HG03139 (cell line): ENCODE results near the gene SH2D3A.
"Not testable (repeated sequence)": the region's sequence is repeated elsewhere in the genome, so short reads cannot be mapped to it uniquely, and the experiment has no call there.

ENCODE experiments used
- ATAC-seq: cut with Tn5 transposase; IDR thresholded peaks from one replicate; pipeline ENCODE4 v1.9.1; 2021; ENCODE audit not compliant: unreplicated experiment

Gene SH2D3A

GRCh38 chr19:6761053-6761676, 6.1 kb downstream of the SH2D3A start:
- ATAC-seq, result no peak

DNA sequence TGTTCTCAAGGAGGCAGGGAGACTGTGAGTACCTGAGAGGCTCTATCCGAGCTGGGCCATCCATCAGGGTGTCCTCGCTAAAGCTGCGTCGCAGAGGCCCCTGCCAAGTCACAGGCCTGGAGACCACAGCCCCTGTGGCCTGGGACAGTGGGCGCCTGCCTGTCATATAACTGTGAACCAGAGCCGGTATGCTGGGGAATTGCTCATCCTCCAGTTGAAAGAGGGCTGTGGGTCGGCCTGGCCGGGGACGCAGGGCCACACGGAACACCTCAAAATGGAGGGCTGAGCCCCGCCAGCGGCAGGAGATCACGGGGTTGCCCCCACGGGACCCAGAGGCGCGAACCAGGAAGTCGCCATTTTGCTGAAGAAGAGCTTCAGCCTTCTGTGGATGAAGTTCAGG, 6.6 kb downstream of the SH2D3A start:
- no peak for ATAC-seq

- ATAC-seq, result no peak
Measured at GRCh38 chr19:6754653-6755463, 12.4 kb downstream of the SH2D3A start.

GRCh38 chr19:6754136-6754535, 13.1 kb downstream of the SH2D3A start:
- no peak for ATAC-seq

- ATAC-seq, result peak; percentile 72
Measured at GRCh38 chr19:6753178-6754031, 13.8 kb downstream of the SH2D3A start.

- no peak for ATAC-seq
Measured at GRCh38 chr19:6752256-6753177, 14.7 kb downstream of the SH2D3A start.

GRCh38 chr19:6751189-6751588, 16.0 kb downstream of the SH2D3A start:
- ATAC-seq, result no peak

- no peak for ATAC-seq
Measured at GRCh38 chr19:6750062-6750461, 17.2 kb downstream of the SH2D3A start.

DNA sequence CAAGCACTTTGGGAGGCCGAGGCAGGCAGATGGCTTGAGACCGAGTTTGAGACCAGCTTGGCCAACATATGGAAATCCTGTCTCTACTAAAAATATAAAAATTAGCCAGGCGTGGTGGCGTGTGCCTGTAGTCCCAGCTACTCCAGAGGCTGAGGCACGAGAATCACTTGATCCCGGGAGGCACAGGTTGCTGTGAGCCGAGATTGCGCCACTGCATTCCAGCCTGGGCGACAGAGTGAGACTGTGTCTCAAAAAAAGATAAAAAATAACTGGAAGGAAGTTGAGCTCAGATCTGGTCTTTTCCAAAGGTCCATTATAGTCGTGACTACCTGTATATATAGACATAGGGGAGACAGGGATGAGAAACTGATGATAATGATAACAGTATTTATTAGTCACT, 18.7 kb downstream of the SH2D3A start:
- not testable (repeated sequence) for ATAC-seq

DNA sequence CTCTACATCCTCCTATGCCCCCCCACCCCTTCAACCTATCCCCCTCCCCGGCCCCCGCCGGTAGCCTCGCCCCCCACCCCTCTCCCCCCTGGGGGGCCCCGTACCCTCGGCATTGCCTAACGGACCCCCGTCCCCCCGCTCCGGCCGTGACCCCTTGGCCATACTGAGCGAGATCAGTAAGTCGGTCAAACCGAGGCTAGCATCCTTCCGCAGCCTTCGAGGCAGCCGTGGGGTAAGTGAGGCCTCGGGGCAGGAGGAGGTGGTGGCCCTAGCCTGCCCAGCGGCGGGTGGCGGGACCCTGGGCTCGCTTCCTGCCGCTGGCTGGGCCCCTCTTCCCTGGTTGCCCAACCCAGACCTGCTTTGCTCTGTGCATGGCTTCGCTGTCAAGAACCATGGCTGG, 21.3 kb downstream of the SH2D3A start:
- ATAC-seq, result no peak

DNA sequence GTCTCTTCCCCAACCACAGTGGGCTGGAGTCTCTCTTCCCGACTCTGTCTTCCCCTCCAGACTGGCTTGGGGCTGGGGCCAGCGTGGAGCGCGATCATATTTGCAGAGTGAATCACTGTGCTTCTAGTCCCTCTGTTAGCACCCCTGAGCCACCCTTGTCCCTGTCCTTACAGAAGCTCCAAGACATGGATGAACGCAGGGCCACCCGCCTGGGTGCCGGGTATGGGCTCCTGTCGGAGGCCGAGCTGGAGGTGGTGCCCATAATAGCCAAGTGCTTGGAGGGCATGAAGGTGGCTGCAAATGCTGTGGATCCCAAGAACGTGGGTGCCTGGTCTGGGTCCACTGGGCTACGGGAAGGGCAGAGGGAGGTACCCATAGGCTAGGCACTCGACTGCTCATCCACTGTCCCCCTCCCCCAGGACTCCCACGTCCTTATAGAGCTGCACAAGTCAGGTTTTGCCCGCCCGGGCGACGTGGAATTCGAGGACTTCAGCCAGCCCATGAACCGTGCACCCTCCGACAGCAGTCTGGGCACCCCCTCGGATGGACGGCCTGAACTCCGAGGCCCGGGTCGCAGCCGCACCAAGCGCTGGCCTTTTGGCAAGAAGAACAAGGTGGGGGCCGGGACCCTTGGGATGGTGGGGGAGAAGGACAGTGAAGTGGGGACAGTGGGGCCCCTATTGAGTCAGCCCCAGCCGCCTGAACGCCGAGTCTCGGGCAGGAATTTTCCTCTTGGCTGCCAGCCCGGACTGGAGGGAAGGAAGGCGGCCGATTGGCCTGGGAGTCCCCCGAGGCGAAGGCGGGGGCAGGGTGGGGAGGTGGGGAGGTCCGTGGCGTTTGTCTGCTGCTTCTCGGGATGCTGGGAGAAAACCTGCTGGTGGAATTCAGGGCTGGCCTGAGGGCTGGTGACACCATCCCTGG, 22.6 kb downstream of the SH2D3A start:
- ATAC-seq, result no peak

- ATAC-seq, result no peak
Measured at GRCh38 chr19:6743714-6744380, 23.4 kb downstream of the SH2D3A start.

- ATAC-seq, result no peak
Measured at GRCh38 chr19:6743066-6743465, 24.2 kb downstream of the SH2D3A start.

DNA sequence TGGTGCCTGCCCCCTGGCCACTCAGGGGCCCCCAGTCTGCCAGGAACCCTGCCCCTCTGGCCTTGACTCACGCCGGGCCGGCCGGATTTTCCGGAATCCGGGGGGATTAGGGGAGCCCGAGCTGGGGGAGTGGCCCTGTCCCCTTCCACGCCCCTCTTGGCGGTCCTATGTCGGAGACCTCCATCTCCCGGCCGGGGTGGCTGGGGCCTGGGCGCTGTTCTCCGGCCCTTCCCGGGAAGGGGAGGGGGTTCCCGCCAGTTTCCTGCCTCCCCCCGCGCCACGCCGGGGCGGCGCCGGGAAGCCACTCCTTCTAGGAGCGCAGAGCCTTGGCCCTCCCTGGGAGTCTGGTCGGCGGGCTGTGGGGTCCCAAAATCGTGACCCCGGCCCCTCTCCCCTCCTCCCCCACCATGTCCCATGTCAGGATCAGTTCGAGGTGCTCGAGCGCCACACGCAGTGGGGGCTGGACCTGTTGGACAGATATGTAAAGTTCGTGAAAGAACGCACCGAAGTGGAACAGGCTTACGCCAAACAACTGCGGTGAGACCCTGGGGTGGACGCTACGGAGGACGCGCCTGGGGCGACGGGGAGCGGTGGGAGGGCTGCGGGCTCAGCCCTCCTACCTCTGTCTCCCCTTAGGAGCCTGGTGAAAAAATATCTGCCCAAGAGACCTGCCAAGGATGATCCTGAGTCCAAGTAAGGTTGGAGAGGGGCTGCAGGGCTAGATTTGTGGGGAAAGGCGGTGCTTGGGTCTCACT, 26.5 kb downstream of the SH2D3A start:
- ATAC-seq, result no peak

GRCh38 chr19:6739883-6740588, 27.2 kb downstream of the SH2D3A start:
- ATAC-seq, result no peak

DNA sequence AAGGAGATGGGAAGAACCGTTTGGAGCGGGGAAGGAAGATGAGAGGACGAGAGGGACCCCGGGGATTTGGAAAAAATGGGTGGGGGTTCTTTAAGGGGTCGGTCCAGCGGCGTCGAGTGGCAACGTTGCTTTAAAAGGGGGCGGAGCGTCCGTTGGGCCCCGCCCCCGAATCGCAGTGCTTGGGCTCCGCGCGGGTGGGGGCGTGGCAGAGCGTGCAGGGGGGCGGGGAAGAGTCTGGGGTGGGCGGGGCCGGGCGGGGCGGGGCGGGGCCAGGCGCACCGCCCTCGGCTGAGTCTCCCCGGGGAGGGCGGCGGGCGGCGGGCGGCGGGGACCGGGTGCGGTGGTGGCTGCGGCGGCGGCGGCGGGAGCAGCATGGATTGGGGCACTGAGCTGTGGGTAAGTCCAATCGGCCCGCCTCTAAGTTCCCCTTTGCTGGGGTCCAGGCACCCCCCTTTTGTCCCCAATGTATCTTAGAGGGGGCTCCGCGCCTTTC, 27.8 kb downstream of the SH2D3A start, which contains the start of gene TRIP10:
Gene TRIP10 (plus strand): TSS at position 291 of the 493 bp plus-strand sequence. CDS start 82 bp downstream, at position 373.
- no peak for ATAC-seq

DNA sequence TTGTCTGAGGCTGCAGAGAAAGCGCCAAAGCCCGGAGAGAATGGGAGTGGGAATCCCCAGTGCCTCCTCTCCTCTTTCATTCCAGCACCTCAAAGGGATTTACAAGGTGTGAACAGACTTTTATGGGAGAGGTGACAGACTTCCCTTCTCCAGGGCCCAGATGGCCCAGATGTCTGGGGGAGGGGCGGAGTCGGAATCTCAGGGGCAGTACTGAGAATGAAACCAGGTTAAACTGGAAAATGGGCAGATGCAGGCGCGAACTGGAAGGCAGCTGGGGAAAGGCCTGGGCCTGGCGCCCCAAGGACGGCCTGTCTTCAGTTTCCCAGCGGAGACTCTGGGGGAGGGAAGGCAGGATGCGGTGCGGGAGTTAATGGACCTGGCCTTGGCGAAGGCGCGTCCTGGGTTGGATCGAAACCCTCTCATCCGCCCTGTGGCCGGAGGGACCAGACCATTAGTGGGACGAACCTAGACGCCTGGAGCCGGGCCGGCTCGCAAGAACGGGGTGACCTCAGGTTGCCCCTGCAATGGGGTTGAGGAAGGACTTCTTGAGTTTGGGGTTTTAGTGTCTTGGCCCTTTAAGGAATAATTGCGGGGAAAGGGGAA, 28.3 kb downstream of the SH2D3A start:
- no peak for ATAC-seq
